Measurements from ENCODE around the gene ALKBH5.

ALKBH5 gene

GRCh38 chr17:18252160-18252559 lies 68.5 kb downstream of the ALKBH5 start:
- Histone ChIP-seq H3K36me3 (ENCODE audit: control insufficient read depth, insufficient read depth, low read length) (no peaks in the 10 kb centered on the region), H3K27me3 (ENCODE audit: control insufficient read depth, insufficient read depth, low read length) (no peaks in the 10 kb centered on the region), H3K9ac (no peak overlapping the region), H3K79me2 (peaks cover 39% of the 10 kb centered on the region), H3K4me2 (ENCODE audit: low read length) (no peak overlapping the region), H3K9me3 (ENCODE audit: control insufficient read depth, low read length) (no peaks in the 10 kb centered on the region), H2AFZ (no peak overlapping the region), H3K4me1 (peaks cover 6% of the 10 kb centered on the region), H3K27ac (no peak overlapping the region), H3K4me3 (ENCODE audit: low read depth, low read length) (no peak overlapping the region)
- no peak for TF ChIP-seq CTCF (IDR thresholded peaks at IDR 0.05)

GRCh38 chr17:18253187-18253884 lies 69.7 kb downstream of the ALKBH5 start:
- no peak overlapping the region for H2AFZ ChIP-seq
- TF ChIP-seq CTCF (IDR thresholded peaks at IDR 0.05) = no peak
- no peaks in the 10 kb centered on the region for H3K36me3 ChIP-seq (ENCODE audit: control insufficient read depth, insufficient read depth, low read length)
- no peak overlapping the region for H3K27ac ChIP-seq
- H3K4me1 ChIP-seq = peaks cover 9% of the 10 kb centered on the region
- H3K4me2 ChIP-seq (ENCODE audit: low read length) = no peak overlapping the region
- no peaks in the 10 kb centered on the region for H3K9me3 ChIP-seq (ENCODE audit: control insufficient read depth, low read length)
- no peak overlapping the region for H3K9ac ChIP-seq
- peaks cover 44% of the 10 kb centered on the region for H3K79me2 ChIP-seq
- no peak overlapping the region for H3K4me3 ChIP-seq (ENCODE audit: low read depth, low read length)
- no peaks in the 10 kb centered on the region for H3K27me3 ChIP-seq (ENCODE audit: control insufficient read depth, insufficient read depth, low read length)

GRCh38 chr17:18253947-18254821 lies 70.6 kb downstream of the ALKBH5 start:
- no peaks in the 10 kb centered on the region for H3K27me3 ChIP-seq (ENCODE audit: control insufficient read depth, insufficient read depth, low read length)
- no peak overlapping the region for H2AFZ ChIP-seq
- no peak overlapping the region for H3K4me3 ChIP-seq (ENCODE audit: low read depth, low read length)
- no peak for TF ChIP-seq CTCF (IDR thresholded peaks at IDR 0.05)
- H3K9me3 ChIP-seq (ENCODE audit: control insufficient read depth, low read length) = no peaks in the 10 kb centered on the region
- H3K27ac ChIP-seq = no peak overlapping the region
- H3K4me1 ChIP-seq = peaks cover 12% of the 10 kb centered on the region
- H3K36me3 ChIP-seq (ENCODE audit: control insufficient read depth, insufficient read depth, low read length) = no peaks in the 10 kb centered on the region
- H3K79me2 ChIP-seq = peaks cover 44% of the 10 kb centered on the region
- no peak overlapping the region for H3K4me2 ChIP-seq (ENCODE audit: low read length)
- H3K9ac ChIP-seq = no peak overlapping the region

DNA sequence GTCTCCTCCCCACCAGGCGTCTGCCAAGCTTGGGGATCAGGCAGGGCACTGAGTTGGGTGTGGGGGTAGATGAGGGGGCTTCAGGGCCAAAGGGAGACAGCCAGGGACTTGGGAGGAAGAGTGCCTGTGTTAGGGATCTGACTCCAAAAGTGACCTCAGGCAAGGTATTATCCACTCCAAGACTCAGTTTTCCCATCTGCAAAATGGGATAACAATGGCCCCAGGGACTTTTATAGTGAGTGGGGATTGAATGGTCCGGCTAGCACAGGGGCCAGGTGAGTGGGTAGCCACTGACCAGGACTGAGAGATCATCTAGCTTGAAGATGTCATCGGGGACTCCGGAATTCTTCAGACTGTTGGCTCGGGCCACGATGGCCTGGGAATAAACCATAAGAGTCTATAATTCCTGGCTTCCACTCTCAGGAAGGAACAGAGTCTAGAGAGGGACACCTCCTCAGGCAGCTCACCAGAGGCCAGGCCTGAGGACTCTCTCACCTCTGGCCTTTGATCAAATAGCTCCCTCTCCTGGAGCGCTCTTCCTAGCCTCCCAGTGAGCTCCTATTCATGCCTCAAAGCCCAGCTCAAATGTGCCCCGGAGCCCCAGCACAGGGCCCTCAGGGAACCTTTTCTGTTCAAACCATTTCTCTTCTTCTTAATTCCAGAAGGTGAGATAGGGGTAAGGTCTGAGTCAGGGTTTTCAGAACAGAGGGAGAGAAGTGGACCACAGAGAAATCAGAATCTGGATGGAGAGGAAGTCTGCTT lies 71.4 kb downstream of the ALKBH5 start:
- TF ChIP-seq CTCF (IDR thresholded peaks at IDR 0.05) = no peak
- Histone ChIP-seq H3K9ac (no peak overlapping the region), H3K4me2 (ENCODE audit: low read length) (no peak overlapping the region), H3K36me3 (ENCODE audit: control insufficient read depth, insufficient read depth, low read length) (no peaks in the 10 kb centered on the region), H3K4me1 (peaks cover 12% of the 10 kb centered on the region), H3K79me2 (peaks cover 44% of the 10 kb centered on the region), H3K27me3 (ENCODE audit: control insufficient read depth, insufficient read depth, low read length) (no peaks in the 10 kb centered on the region), H2AFZ (no peak overlapping the region), H3K27ac (no peak overlapping the region), H3K9me3 (ENCODE audit: control insufficient read depth, low read length) (no peaks in the 10 kb centered on the region), H3K4me3 (ENCODE audit: low read depth, low read length) (no peak overlapping the region)
